GM18520 (cell line): Measurements from ENCODE around the gene TFF3.

Source experiments
- ATAC-seq: cut with Tn5 transposase; IDR thresholded peaks from one replicate; pipeline ENCODE4 v1.9.1; 2021; ENCODE audit not compliant: unreplicated experiment

TFF3 gene

GRCh38 chr21:42324896-42325295 lies 9.7 kb upstream of the TFF3 start:
- ATAC-seq: no peak

GRCh38 chr21:42321845-42322244 lies 6.6 kb upstream of the TFF3 start:
- no peak for ATAC-seq

GRCh38 chr21:42321231-42321630 lies 6.0 kb upstream of the TFF3 start:
- no peak for ATAC-seq

- ATAC-seq: no peak
These were observed 5.6 kb upstream of the TFF3 start for GRCh38 chr21:42320791-42321190.

- no peak for ATAC-seq
These were observed 4.8 kb upstream of the TFF3 start for GRCh38 chr21:42319851-42320572.

- no peak for ATAC-seq
These were observed 4.2 kb upstream of the TFF3 start for GRCh38 chr21:42319376-42319775.

- no peak for ATAC-seq
These were observed 2.9 kb upstream of the TFF3 start for GRCh38 chr21:42317826-42318746.

GRCh38 chr21:42317341-42317741 lies 2.1 kb upstream of the TFF3 start:
- no peak for ATAC-seq

GRCh38 chr21:42316891-42317290 lies 1.7 kb upstream of the TFF3 start:
- no peak for ATAC-seq

- ATAC-seq: no peak
These were observed 453 bp downstream of the TFF3 start for GRCh38 chr21:42314616-42315295.

GRCh38 chr21:42313501-42313969 lies 1.7 kb downstream of the TFF3 start:
- ATAC-seq: no peak

- ATAC-seq: no peak
These were observed 2.5 kb downstream of the TFF3 start for GRCh38 chr21:42312626-42313104.

- ATAC-seq: no peak
These were observed 3.2 kb downstream of the TFF3 start for GRCh38 chr21:42311816-42312625.

- no peak for ATAC-seq
These were observed 4.0 kb downstream of the TFF3 start for GRCh38 chr21:42311160-42311559.

GRCh38 chr21:42310411-42311001 lies 4.7 kb downstream of the TFF3 start:
- no peak for ATAC-seq

- no peak for ATAC-seq
These were observed 5.4 kb downstream of the TFF3 start for GRCh38 chr21:42309753-42310213.

GRCh38 chr21:42308914-42309752 lies 6.1 kb downstream of the TFF3 start:
- no peak for ATAC-seq

GRCh38 chr21:42308161-42308913 lies 6.9 kb downstream of the TFF3 start:
- no peak for ATAC-seq
